HepG2 (cell line): ENCODE data around the gene MFRP. TPM values are rescaled to one million over a fixed set of nuclear protein-coding genes. Genes with fewer than 3 reads are reported as not detected.

Experiments used
- ATF2 ChIP-seq: sonication (generic); formaldehyde crosslinking; IDR thresholded peaks from 2 replicates; pipeline ENCODE4 v1.4.0; 2020; ENCODE audit warnings: missing genetic modification reagents
- CSRNP2 ChIP-seq: sonication (generic); formaldehyde crosslinking; conservative IDR thresholded peaks from 2 replicates; pipeline ENCODE4 v1.8.0; 2022; ENCODE audit warnings: low read depth, missing genetic modification reagents
- HOXA9 ChIP-seq: sonication (generic); formaldehyde crosslinking; IDR thresholded peaks from 2 replicates; pipeline ENCODE4 v1.8.1; 2022; ENCODE audit warnings: missing genetic modification reagents, mild to moderate bottlenecking, moderate library complexity, borderline replicate concordance
- HOXD1 ChIP-seq: sonication (generic); formaldehyde crosslinking; IDR thresholded peaks from 2 replicates; pipeline ENCODE4 v1.5.0; 2020; ENCODE audit warnings: missing genetic modification reagents
- KDM6A ChIP-seq: IDR thresholded peaks from 2 replicates; pipeline ENCODE4 v1.6.1; 2016; ENCODE audit warnings: low read depth
- SMAD1 ChIP-seq: sonication (generic); formaldehyde crosslinking; IDR thresholded peaks from 2 replicates; pipeline ENCODE4 v1.4.0; 2020; ENCODE audit warnings: missing genetic modification reagents, low read depth, mild to moderate bottlenecking, borderline replicate concordance
- TCF7 ChIP-seq: sonication (generic); IDR thresholded peaks from 2 replicates; pipeline ENCODE4 v1.6.1; 2016; ENCODE audit warnings: antibody characterized with exemption, low read depth
- YEATS2 ChIP-seq: sonication (generic); formaldehyde crosslinking; IDR thresholded peaks from 2 replicates; pipeline ENCODE4 v1.4.0; 2020; ENCODE audit warnings: missing genetic modification reagents, borderline replicate concordance
- ZBTB25 ChIP-seq: IDR thresholded peaks from 2 replicates; pipeline ENCODE4 v1.6.1; 2018; ENCODE audit warnings: missing genetic modification reagents
- ZBTB33 ChIP-seq: sonication (generic); formaldehyde crosslinking; IDR thresholded peaks from 2 replicates; pipeline ENCODE4 v1.4.0; 2020; ENCODE audit warnings: missing genetic modification reagents
- ZBTB42 ChIP-seq: sonication (generic); formaldehyde crosslinking; IDR thresholded peaks from 2 replicates; pipeline ENCODE4 v1.5.0; 2020; ENCODE audit warnings: mild to moderate bottlenecking, missing genetic modification reagents
- ZFP82 ChIP-seq: sonication (generic); formaldehyde crosslinking; IDR thresholded peaks from 2 replicates; pipeline ENCODE4 v1.5.1; 2020; ENCODE audit warnings: mild to moderate bottlenecking, missing genetic modification reagents, borderline replicate concordance
- ZNF101 ChIP-seq: sonication (generic); formaldehyde crosslinking; IDR thresholded peaks from 2 replicates; pipeline ENCODE4 v1.4.0; 2020; ENCODE audit warnings: mild to moderate bottlenecking, low read depth, missing genetic modification reagents, borderline replicate concordance
- ZNF136 ChIP-seq: sonication (generic); formaldehyde crosslinking; IDR thresholded peaks from 2 replicates; pipeline ENCODE4 v1.8.1; 2022; ENCODE audit warnings: low read depth, mild to moderate bottlenecking, moderate library complexity, missing genetic modification reagents
- ZNF33A ChIP-seq: sonication (generic); formaldehyde crosslinking; IDR thresholded peaks from 2 replicates; pipeline ENCODE4 v1.5.1; 2020; ENCODE audit warnings: missing genetic modification reagents, mild to moderate bottlenecking, moderate library complexity, borderline replicate concordance
- ZNF556 ChIP-seq: sonication (generic); formaldehyde crosslinking; IDR thresholded peaks from 2 replicates; pipeline ENCODE4 v1.4.0; 2020; ENCODE audit warnings: mild to moderate bottlenecking, missing genetic modification reagents, borderline replicate concordance
- ZNF557 ChIP-seq: sonication (generic); formaldehyde crosslinking; IDR thresholded peaks from 2 replicates; pipeline ENCODE4 v1.4.0; 2020; ENCODE audit warnings: missing genetic modification reagents
- ZNF567 ChIP-seq: sonication (generic); formaldehyde crosslinking; IDR thresholded peaks from 2 replicates; pipeline ENCODE4 v1.8.1; 2023; ENCODE audit warnings: mild to moderate bottlenecking, missing genetic modification reagents, borderline replicate concordance
- ZNF619 ChIP-seq: sonication (generic); formaldehyde crosslinking; IDR thresholded peaks from 2 replicates; pipeline ENCODE4 v1.4.0; 2020; ENCODE audit warnings: mild to moderate bottlenecking, missing genetic modification reagents
- ZNF674 ChIP-seq: sonication (generic); formaldehyde crosslinking; IDR thresholded peaks from 2 replicates; pipeline ENCODE4 v1.5.0; 2020; ENCODE audit warnings: low read depth, mild to moderate bottlenecking, missing genetic modification reagents
- polyA plus RNA-seq, 8 experiments: library from polyadenylated mRNA; depleted of rRNA in 3 of 8; stranded (reverse) in 7 of 8; unstranded in 1 of 8; fragments of >200 nt; fragmentation: Illumina TruSeq in 4 of 8; extraction: Trizol in 4 of 8; gene quantifications; 2 replicates each; pipeline versions ENCODE4 v1.2.1 to v1.2.3, GENCODE V29; 2011 to 2016; ENCODE audit warnings: low read depth in 4 of 8, missing spikeins in 1 of 8, mixed read lengths in 1 of 8; ENCODE audit not compliant: insufficient read depth in 1 of 8
- total RNA-seq, 5 experiments: library from RNA; depleted of rRNA; stranded (reverse); fragments of >200 nt; fragmentation: Illumina TruSeq; extraction: Trizol; gene quantifications; 2 replicates each; pipeline ENCODE4 v1.2.3, GENCODE V29; 2016; ENCODE audit warnings: low read depth in 1 of 5
- TF ChIP-seq, protein P1 (sequence below): IDR thresholded peaks from 2 replicates; pipeline ENCODE4 v1.6.1; 2012; ENCODE audit warnings: inconsistent platforms
- TF ChIP-seq, protein P2 (sequence below): sonication (generic); formaldehyde crosslinking; IDR thresholded peaks from 2 replicates; pipeline ENCODE4 v1.8.1; 2023; ENCODE audit warnings: mild to moderate bottlenecking, missing genetic modification reagents

MFRP gene
- total and polyA plus RNA-seq, 2 of the 13 experiments (the other 11 are each of a cell fraction or from before 2014, with no cell fraction given), result not detected

DNA sequence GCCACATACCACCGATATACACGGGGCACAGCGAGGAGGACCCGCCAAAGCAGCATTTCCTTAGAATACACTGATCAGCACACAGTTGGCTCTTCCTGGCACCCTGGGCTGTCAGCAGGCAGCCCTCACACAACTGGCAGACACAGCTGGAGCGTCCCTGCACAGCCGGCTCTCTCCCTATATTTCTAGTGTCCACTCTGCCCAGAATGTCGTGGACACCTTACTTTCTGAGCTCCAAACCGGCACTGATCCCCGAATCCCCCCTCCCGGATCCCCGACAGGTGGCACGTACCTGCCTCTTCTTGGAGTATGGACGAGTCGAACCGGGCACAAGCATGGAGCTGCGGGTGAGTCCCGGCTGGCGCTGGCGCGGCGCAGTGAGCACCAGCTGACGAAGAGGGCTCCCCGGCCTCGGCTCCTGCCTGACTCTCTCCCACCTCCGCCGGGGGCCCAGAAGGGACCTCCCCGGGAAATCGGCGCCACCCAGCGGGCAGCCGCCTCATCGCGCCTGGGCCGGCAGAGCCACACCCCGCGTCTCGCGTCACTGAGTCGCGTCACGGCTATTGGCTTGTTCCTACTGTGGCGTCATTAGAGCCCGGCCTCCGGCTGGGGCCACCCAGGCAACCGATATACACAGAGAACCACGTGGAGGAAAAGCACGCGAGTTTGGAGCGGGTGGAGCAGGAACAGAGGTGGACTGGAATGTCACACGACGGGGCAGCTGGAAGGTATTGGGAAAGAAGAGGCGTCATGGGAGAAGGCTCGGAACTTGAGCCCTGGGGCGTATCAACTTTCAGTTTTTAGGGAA lies 34.9 kb upstream of the MFRP start, which contains the start of gene USP2 (continued):
- TF ChIP-seq SMAD1 (no peak; the same call in 1 of the 2 replicates), ZBTB42 (no peak), KDM6A (CRISPR knock-in tag) (no peak), ZNF556 (CRISPR knock-in tag) (no peak; the same call in 1 of the 2 replicates), ZNF619 (CRISPR knock-in tag) (0 out of 2 replicates have a peak, but pooled peaks have one; percentile 28), ATF2 (CRISPR knock-in tag) (peak; percentile 79; the same call in 1 of the 2 replicates), HOXD1 (CRISPR knock-in tag) (0 out of 2 replicates have a peak, but pooled peaks have one; percentile 46), ZBTB33 (CRISPR knock-in tag) (peak; percentile 77), ZNF33A (CRISPR knock-in tag) (0 out of 2 replicates have a peak, but pooled peaks have one; percentile 86), YEATS2 (CRISPR knock-in tag) (peak; percentile 69), ZNF674 (CRISPR knock-in tag) (no peak), CSRNP2 (no peak), HOXA9 (no peak), ZFP82 (CRISPR knock-in tag) (no peak), ZNF567 (CRISPR knock-in tag) (no peak), ZNF136 (CRISPR knock-in tag) (no peak), ZNF557 (CRISPR knock-in tag) (no peak; the same call in 1 of the 2 replicates), ZBTB25 (peak; percentile 76), ZNF101 (CRISPR knock-in tag) (no peak), TCF7 (no peak)
- TF ChIP-seq, protein P1, sequence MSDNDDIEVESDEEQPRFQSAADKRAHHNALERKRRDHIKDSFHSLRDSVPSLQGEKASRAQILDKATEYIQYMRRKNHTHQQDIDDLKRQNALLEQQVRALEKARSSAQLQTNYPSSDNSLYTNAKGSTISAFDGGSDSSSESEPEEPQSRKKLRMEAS, result peak; percentile 100
- TF ChIP-seq, protein P2, sequence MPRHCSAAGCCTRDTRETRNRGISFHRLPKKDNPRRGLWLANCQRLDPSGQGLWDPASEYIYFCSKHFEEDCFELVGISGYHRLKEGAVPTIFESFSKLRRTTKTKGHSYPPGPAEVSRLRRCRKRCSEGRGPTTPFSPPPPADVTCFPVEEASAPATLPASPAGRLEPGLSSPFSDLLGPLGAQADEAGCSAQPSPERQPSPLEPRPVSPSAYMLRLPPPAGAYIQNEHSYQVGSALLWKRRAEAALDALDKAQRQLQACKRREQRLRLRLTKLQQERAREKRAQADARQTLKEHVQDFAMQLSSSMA (CRISPR knock-in tag), result peak; percentile 79; the same call in 1 of the 2 replicates
